Measurements from ENCODE around the gene MMP23B.
A peak's percentile ranks its signal among the peaks of the same experiment; 100 is the strongest.

The MMP23B gene

GRCh38 chr1:1605034-1605591 is 26.9 kb upstream of the MMP23B start:
- H3K9me3 ChIP-seq: no peaks in the 10 kb centered on the region
- peaks cover 7% of the 10 kb centered on the region for H3K27me3 ChIP-seq
- peak overlapping the region; percentile 8 for H3K27ac ChIP-seq
- no peaks in the 10 kb centered on the region for H3K36me3 ChIP-seq
- H3K4me3 ChIP-seq (ENCODE audit: low read depth in 1 of 2, low read length in 1 of 2): no peak overlapping the region
- H3K4me1 ChIP-seq (ENCODE audit: control insufficient read depth in 1 of 2, insufficient read depth in 1 of 2, low read depth in 1 of 2, low read length in 1 of 2): peaks cover 46 to 47% of the 10 kb centered on the region in 2 experiments
- TF ChIP-seq CTCF (IDR thresholded peaks at IDR 0.05): no peak

- Histone ChIP-seq H3K4me3 (ENCODE audit: low read depth in 1 of 2, low read length in 1 of 2) (no peak overlapping the region), H3K27me3 (peaks cover 1% of the 10 kb centered on the region), H3K4me1 (ENCODE audit: control insufficient read depth in 1 of 2, insufficient read depth in 1 of 2, low read depth in 1 of 2, low read length in 1 of 2) (peaks cover 46 to 47% of the 10 kb centered on the region in 2 experiments), H3K27ac (no peak overlapping the region), H3K9me3 (no peaks in the 10 kb centered on the region), H3K36me3 (no peaks in the 10 kb centered on the region)
- no peak for TF ChIP-seq CTCF (IDR thresholded peaks at IDR 0.05)
Observed at GRCh38 chr1:1605724-1606123, 26.2 kb upstream of the MMP23B start.

GRCh38 chr1:1606232-1606631 is 25.7 kb upstream of the MMP23B start:
- no peak for TF ChIP-seq CTCF (IDR thresholded peaks at IDR 0.05)
- Histone ChIP-seq H3K27me3 (no peaks in the 10 kb centered on the region), H3K9me3 (no peaks in the 10 kb centered on the region), H3K27ac (peak overlapping the region; percentile 98), H3K4me3 (ENCODE audit: low read depth in 1 of 2, low read length in 1 of 2) (peak overlapping the region in 1 of 2 experiments; percentile 44), H3K4me1 (ENCODE audit: control insufficient read depth in 1 of 2, insufficient read depth in 1 of 2, low read depth in 1 of 2, low read length in 1 of 2) (peaks cover 41 to 43% of the 10 kb centered on the region in 2 experiments), H3K36me3 (no peaks in the 10 kb centered on the region)

GRCh38 chr1:1609822-1610485 is 22.0 kb upstream of the MMP23B start:
- Histone ChIP-seq H3K36me3 (no peaks in the 10 kb centered on the region), H3K4me3 (ENCODE audit: low read depth in 1 of 2, low read length in 1 of 2) (no peak overlapping the region), H3K9me3 (no peaks in the 10 kb centered on the region), H3K4me1 (ENCODE audit: control insufficient read depth in 1 of 2, insufficient read depth in 1 of 2, low read depth in 1 of 2, low read length in 1 of 2) (peaks cover 42 to 43% of the 10 kb centered on the region in 2 experiments), H3K27ac (peak overlapping the region; percentile 68), H3K27me3 (no peaks in the 10 kb centered on the region)
- no peak for TF ChIP-seq CTCF (IDR thresholded peaks at IDR 0.05)

GRCh38 chr1:1610796-1611195 is 21.2 kb upstream of the MMP23B start:
- H3K27ac ChIP-seq: peak overlapping the region; percentile 68
- no peaks in the 10 kb centered on the region for H3K36me3 ChIP-seq
- H3K4me1 ChIP-seq (ENCODE audit: control insufficient read depth in 1 of 2, insufficient read depth in 1 of 2, low read depth in 1 of 2, low read length in 1 of 2): peaks cover 42 to 43% of the 10 kb centered on the region in 2 experiments
- TF ChIP-seq CTCF (IDR thresholded peaks at IDR 0.05): no peak
- no peaks in the 10 kb centered on the region for H3K27me3 ChIP-seq
- no peaks in the 10 kb centered on the region for H3K9me3 ChIP-seq
- no peak overlapping the region for H3K4me3 ChIP-seq (ENCODE audit: low read depth in 1 of 2, low read length in 1 of 2)
